Ovary (tissue), 9 donors: ENCODE measurements around the gene VSIG10L2. TPM values are rescaled to one million over a fixed set of nuclear protein-coding genes. Genes with fewer than 3 reads are reported as not detected.

Experiments used
- DNase-seq, 5 donors: peaks; one replicate each; pipeline ENCODE4 v3.0.0-alpha.2; 2019 to 2020
- H3K27ac ChIP-seq, 2 donors: fragments of 200-600 bp; one replicate each; pipeline versions ENCODE4 v1.5.1 to v1.8.0; 2019 to 2022
- H3K27me3 ChIP-seq: fragments of 200-600 bp; one replicate; pipeline ENCODE4 v1.8.0; 2022
- H3K36me3 ChIP-seq: fragments of 200-600 bp; sonication (generic); one replicate; pipeline ENCODE4 v1.5.1; 2019
- H3K4me1 ChIP-seq: one replicate; pipeline ENCODE4 v1.8.1; 2013; ENCODE audit warnings: mild to moderate bottlenecking, moderate library complexity; ENCODE audit not compliant: insufficient read depth
- H3K4me3 ChIP-seq: fragments of 200-600 bp; sonication (generic); one replicate; pipeline ENCODE4 v1.5.1; 2017
- H3K9me3 ChIP-seq, 2 donors: fragments of 200-600 bp in 1 of 2; sonication (generic) in 1 of 2; one replicate each; pipeline versions ENCODE4 v1.5.1 to v1.8.1; 2013 to 2019; ENCODE audit warnings: mild to moderate bottlenecking in 1 of 2, moderate library complexity in 1 of 2
- EP300 ChIP-seq: sonication (generic); formaldehyde crosslinking; IDR thresholded peaks from one replicate; pipeline ENCODE4 v1.6.1; 2017; ENCODE audit warnings: antibody characterized with exemption
- POLR2A ChIP-seq: fragments of 450-650 bp; IDR thresholded peaks from one replicate; pipeline ENCODE4 v1.6.1; 2017; ENCODE audit warnings: antibody characterized with exemption, mild to moderate bottlenecking, moderate library complexity
- WGBS, 3 donors: extraction: QIAGEN DNeasy Blood & Tissue Kit in 1 of 3; methylation state at CpG; one replicate each; pipeline versions ENCODE4 v1.1.5 to v1.1.7; 2013 to 2017; 5-methylcytosine and 5-hydroxymethylcytosine counted together
- intact Hi-C, 4 donors: fragments of 100-400 bp; cut with DNase I; formaldehyde crosslinking; loops; one replicate each; pipeline versions ENCODE4 v1.11.0 to v1.15.1; 2022 to 2023
- polyA plus RNA-seq, 2 donors: library from polyadenylated mRNA; stranded (reverse); fragments of 200-250 nt in 1 of 2; fragments of 350-450 nt in 1 of 2; fragmentation: Illumina TruSeq in 1 of 2; extraction: RNeasy Lipid Tissue Mini Kit (QIAGEN cat#74804) in 1 of 2; gene quantifications; one replicate each; pipeline ENCODE4 v1.2.3, GENCODE V29; 2013 to 2014
- total RNA-seq, 7 donors: library from RNA; depleted of rRNA in 2 of 7; stranded (reverse); fragments of >200 nt in 2 of 7; fragmentation: NEBNext Ultra II Directional in 3 of 7; extraction: Animal tissue kit (Norgen Biotek cat#: 25700) in 3 of 7; gene quantifications; one replicate each; pipeline versions ENCODE4 v1.1.0 to v1.2.4, GENCODE V29; 2016 to 2023
- TF ChIP-seq, protein P1 (sequence below), 3 donors: fragments of 450-650 bp in 2 of 3; fragments of 200-600 bp in 1 of 3; IDR thresholded peaks; one replicate each; pipeline versions ENCODE4 v1.5.1 to v1.8.0; 2016 to 2022; ENCODE audit warnings: antibody characterized with exemption in 3 of 3, mild to moderate bottlenecking in 1 of 3
- donor health status: DM: no; HTN: no; CAD: no; lungs with moderate emphysema.
- donor health status: DM: no; HTN: no; CAD: no.
- donor health status: Bipolar disorder and iron deficiency.
- donor health status: DM: yes; HTN: yes; CAD: no.
- donor health status: DM: no; HTN: no; CAD: no.
- donor health status: DM: yes; HTN: yes; CAD: no.

Gene VSIG10L2
- total and polyA plus RNA-seq, 9 donors = 0.08 to 3.3 (median 0.57) TPM

DNA sequence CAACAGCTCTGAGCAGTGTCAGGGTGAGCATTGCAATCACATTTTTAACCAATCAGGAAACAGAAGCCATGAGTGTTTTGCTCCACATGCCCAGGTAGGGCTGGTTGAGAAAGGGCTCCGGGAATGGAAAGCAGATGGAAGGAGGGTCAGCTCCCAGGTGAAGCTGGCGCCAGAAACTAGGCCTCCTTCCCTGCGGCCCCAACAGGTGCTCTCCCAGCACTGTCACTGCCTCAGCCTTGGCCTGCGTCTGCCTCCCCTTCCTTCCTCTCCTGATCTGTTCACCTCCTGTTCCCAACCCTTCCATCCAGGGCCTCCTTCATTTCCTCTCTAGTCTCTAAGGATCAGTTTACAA lies 4.6 kb upstream of the VSIG10L2 start:
- no peaks in the 10 kb centered on the region for H3K36me3 ChIP-seq
- H3K27ac ChIP-seq = no peak overlapping the region
- no peaks in the 10 kb centered on the region for H3K9me3 ChIP-seq
- WGBS, 3 donors = 78 to 96% (median 90%) methylated on average over 4 of the region's 4 CpGs
- H3K4me1 ChIP-seq = peaks cover 1% of the 10 kb centered on the region
- H3K4me3 ChIP-seq = no peak overlapping the region
- peak in 1 of 5 donors; percentile 1 for DNase-seq
- intact Hi-C loops = loop anchor here in 2 of 4 donors (5.0 to 10.0 kb wide), 2 partner anchors 114 to 251 kb away; no protein-coding TSS in a partner anchor
- TF ChIP-seq POLR2A = no peak
- TF ChIP-seq EP300 = no peak
- TF ChIP-seq, protein P1, sequence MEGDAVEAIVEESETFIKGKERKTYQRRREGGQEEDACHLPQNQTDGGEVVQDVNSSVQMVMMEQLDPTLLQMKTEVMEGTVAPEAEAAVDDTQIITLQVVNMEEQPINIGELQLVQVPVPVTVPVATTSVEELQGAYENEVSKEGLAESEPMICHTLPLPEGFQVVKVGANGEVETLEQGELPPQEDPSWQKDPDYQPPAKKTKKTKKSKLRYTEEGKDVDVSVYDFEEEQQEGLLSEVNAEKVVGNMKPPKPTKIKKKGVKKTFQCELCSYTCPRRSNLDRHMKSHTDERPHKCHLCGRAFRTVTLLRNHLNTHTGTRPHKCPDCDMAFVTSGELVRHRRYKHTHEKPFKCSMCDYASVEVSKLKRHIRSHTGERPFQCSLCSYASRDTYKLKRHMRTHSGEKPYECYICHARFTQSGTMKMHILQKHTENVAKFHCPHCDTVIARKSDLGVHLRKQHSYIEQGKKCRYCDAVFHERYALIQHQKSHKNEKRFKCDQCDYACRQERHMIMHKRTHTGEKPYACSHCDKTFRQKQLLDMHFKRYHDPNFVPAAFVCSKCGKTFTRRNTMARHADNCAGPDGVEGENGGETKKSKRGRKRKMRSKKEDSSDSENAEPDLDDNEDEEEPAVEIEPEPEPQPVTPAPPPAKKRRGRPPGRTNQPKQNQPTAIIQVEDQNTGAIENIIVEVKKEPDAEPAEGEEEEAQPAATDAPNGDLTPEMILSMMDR (IDR thresholded peaks at IDR 0.05) = no peak
- no peaks in the 10 kb centered on the region for H3K27me3 ChIP-seq

DNA sequence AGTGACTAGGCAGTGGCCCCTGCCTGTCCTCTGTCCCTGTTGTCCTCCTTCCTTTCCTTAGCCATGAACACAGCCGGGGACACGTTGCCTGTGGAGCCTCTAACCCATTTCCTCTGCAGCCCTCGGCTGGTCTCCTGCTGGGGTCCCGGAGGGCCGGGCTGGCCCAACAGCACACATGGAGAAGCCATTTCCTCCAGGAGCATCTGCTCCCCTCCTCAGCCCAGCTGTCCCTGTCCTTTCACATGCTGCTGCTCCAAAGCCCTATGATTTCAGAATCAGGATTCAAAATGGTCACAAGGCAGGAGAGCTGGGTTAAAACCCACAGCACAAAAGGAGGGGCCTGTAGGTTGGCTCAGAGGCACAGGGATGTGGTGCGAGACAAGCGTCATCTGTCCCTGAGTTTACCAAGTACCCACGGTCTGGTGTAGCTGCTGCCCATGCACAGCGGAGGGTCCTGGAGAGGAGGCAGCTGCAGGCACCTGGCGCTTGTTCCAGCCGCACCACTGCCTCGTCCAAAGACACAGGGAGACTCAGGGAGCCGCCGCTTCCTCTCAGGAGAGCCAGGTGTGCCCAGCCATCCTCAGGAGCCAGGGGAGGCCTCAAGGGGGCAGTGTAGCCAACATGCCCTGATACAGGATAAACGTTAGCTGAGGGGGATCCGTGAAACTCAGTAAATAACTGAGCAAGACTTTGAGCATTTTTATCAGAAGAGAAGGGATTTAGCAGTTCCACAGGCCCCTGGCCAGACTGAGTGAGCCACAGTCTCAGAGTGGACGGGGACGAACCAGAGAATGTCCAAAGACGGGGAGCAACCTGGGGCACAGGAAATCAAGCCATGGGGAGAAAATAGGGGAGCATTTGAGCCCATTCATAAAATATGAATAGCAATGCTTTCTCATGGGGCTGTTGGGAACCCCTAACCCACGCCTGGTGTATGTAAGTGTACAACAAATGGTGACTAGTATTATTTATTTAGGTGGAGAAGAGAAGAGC lies 3.9 kb upstream of the VSIG10L2 start:
- 40 to 55% (median 44%) methylated on average over 20 of the region's 20 CpGs for WGBS, 3 donors
- peak; percentile 55 to 75 (median 72) for DNase-seq
- no peak overlapping the region for H3K27ac ChIP-seq
- H3K27me3 ChIP-seq = no peaks in the 10 kb centered on the region
- intact Hi-C loops = loop anchor here in 2 of 4 donors (5.0 to 10.0 kb wide), 2 partner anchors 113 to 250 kb away; no protein-coding TSS in a partner anchor
- H3K4me1 ChIP-seq = peaks cover 1% of the 10 kb centered on the region
- no peaks in the 10 kb centered on the region for H3K36me3 ChIP-seq
- H3K4me3 ChIP-seq = no peak overlapping the region
- no peaks in the 10 kb centered on the region for H3K9me3 ChIP-seq
- TF ChIP-seq POLR2A = no peak
- no peak for TF ChIP-seq EP300
- TF ChIP-seq, protein P1 (IDR thresholded peaks at IDR 0.05) = peak in 2 of 3 donors; percentile 32 to 39

DNA sequence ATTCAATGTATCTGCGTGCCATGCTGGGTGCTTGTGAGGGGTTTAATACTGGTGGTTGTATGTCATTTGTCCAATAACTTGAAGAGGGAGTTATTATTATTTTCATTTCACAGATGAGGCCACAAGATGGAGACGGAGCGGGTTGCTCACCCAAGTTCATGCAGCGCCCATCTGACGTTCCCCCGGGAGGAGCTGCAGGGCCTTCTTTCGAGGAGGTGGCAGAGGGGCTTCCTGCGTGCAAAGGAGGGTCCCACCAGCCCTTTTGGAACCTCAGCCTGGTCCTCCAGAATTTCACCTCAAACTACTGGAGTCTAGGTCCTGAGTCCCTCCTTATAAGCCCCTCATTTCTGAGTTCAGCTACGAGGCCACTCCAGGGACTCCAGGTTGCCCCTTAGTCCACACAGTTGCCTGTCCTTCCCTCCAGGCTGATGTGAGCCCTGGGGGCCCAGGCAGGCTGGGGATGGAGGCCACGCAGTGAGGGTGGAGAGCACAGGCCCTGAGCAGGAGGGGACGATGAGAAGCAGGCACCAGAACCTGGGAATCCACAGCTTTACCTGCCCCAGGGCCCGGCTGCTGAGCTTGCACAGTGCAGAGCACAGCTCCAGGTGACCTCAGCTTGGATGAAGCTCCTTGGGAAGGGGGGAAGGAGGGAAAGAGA lies 2.9 kb upstream of the VSIG10L2 start:
- WGBS, 3 donors = 87 to 94% (median 92%) methylated on average over 12 of the region's 12 CpGs
- peak in 1 of 5 donors; percentile 5 for DNase-seq
- intact Hi-C loops = loop anchor here in 2 of 4 donors (5.0 to 10.0 kb wide), 2 partner anchors 112 to 249 kb away; no protein-coding TSS in a partner anchor

More for the DNA sequence above, 2.9 kb upstream of the VSIG10L2 start:
- Histone ChIP-seq H3K4me1 (peaks cover 1% of the 10 kb centered on the region), H3K27ac (no peak overlapping the region), H3K4me3 (no peak overlapping the region), H3K27me3 (no peaks in the 10 kb centered on the region), H3K36me3 (no peaks in the 10 kb centered on the region), H3K9me3 (no peaks in the 10 kb centered on the region)
- TF ChIP-seq POLR2A (no peak), EP300 (no peak)
- TF ChIP-seq, protein P1 (IDR thresholded peaks at IDR 0.05) = no peak
